NCI-H524 (cell line): ENCODE measurements around the gene GCGR.
A peak's percentile ranks its signal among the peaks of the same experiment; 100 is the strongest.
"Not testable (repeated sequence)": the region's sequence is repeated elsewhere in the genome, so short reads cannot be mapped to it uniquely, and the experiment has no call there.

ENCODE experiments used
- DNase-seq, 2 experiments: peaks; one replicate each; lab custom pipeline; 2025; lab: John Stamatoyannopoulos, UW

GCGR gene

DNA sequence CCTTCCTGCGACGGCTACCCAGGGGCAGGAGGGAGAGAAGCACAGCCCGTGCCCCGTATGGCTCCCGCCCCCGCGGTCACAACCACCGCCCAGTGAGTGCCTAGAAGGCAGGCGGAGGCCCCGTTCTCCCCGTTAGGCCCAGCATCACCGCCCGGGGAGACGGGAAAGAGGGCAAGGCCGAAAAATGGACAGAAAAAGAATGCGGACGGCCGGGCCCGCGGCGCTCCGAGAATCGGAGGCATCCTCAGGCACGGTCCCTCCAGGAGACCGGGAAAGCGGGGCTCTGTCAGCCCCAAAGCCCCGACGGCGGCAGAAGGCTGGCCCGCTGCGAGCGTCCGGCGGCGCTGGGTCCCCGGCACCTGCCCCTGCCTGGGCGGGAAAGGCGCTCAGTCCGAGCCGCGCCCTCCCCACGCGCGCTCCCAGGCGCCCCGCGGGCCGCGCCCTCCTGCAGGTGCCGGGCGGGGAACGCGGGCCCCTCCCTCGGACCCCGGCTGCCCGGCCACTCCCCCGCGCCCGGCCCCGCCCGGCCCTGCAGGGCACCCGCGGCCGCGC is 28.7 kb downstream of the GCGR start:
- DNase-seq = no peak

DNA sequence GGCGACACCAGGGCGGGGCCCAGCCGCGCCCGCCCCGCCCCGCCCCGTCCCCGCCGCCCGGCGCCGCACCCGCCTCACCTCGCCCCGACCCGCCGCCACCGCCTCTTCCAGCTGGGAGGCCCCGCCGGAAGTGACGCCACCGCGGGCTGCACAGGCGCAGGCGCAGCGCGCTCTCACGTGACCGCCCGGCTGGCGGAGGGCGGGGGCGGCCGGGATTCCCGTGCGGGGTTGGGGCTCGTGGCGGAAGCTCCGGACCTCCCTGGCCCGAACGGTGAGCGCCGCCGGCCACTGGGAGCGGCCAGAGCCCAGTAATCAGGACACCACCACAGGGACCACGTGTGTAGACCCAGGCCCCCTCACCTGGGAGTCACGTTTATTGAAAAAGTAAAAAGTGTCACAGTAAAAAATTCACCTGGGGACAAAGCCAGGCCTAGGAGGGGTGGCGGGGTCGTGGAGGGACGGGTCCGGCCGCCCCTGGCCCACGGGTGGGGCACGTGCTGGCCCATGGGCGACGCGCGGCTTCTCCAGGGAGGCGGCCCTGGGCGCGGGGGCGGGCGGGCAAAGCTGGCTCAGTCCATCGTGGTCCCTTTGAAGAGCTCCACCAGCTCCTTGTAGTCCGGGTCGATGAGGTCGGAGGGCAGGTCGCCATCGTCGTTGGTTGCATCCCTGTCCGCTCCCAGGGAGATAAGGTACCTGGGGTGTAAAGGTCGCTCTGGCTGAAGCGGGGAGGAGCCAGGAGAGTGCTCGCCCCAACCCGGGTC is 29.4 kb downstream of the GCGR start, which contains the start of gene MCRIP1:
Gene MCRIP1 (minus strand): TSS at position 132 of the 761 bp plus-strand sequence. CDS start 8,785 bp downstream, outside the sequence.
- DNase-seq = peak; percentile 94 to 97

DNA sequence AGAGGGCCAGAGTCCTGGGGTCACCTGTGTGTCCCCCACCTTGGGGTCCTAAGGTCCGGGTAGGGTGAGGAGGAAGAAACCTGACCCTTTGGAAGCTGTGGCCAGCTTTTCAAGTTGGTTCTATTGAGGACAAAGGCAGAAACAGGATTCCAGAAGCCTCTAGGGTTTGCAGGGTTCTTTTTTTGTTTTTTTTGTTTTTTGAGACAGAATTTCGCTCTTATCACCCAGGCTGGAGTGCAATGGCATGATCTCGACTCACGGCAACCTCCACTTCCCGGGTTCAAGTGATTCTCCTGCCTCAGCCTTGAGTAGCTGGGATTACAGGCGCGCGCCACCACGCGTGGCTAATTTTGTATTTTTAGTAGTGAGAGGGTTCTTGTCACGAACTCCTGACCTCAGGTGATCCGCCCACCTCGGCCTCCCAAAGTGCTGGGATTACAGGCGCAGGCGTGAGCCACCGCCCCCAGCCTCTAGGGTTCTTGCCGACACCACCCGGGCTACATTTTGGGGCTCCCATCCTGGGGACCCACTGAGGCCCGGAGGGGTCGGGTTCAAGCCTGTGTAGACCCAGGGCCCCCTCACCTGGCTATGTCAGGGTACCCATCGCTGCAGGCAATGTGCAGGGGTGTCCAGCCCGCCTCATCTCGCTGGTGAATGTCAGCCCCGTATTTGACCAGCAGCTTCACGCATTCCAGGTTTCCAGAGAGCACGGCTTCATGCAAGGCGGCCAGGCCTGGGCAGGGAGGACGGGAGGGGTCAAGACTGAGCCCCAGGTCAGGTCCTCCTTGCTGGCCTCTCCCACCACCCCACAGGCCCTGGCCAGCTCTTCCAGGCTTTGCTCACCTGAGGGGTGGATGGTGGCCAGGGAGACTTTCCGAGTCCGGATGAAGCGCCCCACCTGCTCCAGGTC is 30.2 kb downstream of the GCGR start:
- DNase-seq = no peak

DNA sequence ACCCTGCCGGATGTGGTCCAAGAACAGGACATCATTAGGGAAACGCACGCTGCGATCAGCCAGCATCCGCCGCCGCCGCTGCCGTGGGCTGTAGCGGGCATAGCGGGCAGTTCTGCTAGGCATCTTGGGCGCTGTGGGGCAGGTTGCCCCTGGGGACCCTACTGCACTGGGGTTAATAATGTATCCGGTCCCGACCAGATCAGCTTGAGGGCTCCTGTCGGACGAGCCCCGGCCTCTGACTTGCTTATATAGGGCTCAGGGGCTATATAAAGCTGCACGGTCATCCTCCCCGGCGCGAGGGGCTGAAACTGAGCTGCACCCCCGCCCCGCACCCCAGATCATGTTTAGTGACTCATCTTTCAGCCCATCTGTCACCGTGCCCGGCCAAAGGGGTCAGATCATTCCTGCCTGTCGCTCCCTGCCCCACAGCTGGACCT is 30.9 kb downstream of the GCGR start, which contains the start of gene PPP1R27:
Gene PPP1R27 (minus strand): TSS at position 220 of the 437 bp plus-strand sequence. CDS start 97 bp downstream, at position 123.
- no peak for DNase-seq

DNA sequence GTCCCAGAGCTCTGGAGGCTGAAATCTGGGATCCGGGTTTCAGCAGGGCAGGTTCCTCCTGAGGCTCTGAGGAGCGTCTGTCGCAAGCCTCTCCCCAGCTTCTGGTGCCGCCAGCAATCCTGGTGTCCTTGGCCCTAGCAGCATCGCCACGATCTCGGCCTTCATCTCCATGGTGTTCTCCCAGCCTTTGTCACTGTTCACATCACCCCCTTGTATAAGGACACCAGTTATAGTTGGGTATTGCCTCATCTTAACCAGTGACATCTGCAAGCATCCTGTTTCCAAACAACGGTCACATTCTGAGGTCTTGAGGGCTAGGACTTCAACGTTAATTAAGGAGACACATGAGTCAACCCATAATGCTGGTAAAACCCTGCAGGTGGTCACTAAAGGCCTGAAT is 33.7 kb downstream of the GCGR start:
- DNase-seq = no peak

DNA sequence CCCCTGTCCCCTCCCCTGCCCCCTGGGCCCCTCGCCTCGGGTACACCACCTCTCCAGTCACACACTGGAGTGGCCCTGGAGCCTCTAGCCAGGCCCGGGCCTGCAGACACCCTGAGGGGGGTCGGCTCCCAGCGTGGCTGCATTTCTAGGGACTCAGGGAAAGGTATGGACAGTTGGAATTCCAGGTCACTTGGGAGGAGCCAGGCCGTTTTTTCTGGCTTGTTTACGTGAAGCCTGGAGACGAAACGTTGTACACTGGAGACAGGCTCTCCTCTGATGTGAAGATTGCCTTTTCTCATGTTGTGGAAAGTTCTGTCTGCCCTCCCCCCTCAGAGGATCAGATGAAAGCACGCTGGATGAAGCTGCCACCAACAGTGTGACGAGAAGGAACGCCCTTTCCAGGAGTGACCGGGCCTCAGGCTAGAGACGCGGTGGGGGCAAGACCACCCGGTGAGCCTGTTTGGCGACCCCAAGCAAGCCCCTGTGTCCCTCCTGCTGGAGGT is 34.9 kb downstream of the GCGR start:
- DNase-seq = no peak

DNA sequence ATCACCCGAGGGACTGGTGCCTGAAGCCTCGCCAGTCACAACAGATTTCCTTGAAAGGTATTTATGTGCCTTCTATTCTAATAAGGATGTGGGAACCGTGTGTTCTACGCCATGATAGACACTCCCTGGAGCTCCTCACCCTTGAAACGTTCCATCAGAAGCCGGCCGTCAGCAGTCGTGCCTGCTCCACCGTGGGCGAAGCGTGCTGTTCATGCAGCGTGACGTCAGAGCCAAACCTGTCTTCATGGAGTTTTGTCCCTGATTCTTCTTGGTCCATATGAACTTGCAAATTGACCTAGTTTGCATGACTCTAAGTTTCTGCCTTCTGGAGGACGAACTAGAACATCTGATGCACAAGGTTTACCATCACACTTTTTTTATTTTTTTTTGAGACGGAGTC is 35.4 kb downstream of the GCGR start:
- DNase-seq = no peak

DNA sequence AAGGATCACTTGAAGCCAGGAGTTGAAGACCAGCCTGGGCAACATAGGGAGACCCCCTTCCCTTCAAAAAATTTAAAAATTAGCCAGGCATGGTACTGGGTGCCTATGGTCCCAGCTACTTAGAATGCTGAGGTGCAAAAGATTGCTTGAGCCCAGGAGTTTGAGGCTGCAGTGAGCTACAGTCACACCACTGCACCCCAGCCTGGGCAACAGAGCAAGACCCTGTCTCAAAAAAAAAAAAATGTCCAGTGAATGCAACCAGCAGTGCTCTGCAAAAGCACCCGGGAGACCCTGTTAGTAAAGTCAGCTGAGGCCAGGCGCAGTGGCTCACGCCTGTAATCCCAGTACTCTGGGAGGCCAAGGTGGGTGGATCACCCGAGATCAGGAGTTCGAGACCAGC is 36.1 kb downstream of the GCGR start:
- not testable (repeated sequence) for DNase-seq

DNA sequence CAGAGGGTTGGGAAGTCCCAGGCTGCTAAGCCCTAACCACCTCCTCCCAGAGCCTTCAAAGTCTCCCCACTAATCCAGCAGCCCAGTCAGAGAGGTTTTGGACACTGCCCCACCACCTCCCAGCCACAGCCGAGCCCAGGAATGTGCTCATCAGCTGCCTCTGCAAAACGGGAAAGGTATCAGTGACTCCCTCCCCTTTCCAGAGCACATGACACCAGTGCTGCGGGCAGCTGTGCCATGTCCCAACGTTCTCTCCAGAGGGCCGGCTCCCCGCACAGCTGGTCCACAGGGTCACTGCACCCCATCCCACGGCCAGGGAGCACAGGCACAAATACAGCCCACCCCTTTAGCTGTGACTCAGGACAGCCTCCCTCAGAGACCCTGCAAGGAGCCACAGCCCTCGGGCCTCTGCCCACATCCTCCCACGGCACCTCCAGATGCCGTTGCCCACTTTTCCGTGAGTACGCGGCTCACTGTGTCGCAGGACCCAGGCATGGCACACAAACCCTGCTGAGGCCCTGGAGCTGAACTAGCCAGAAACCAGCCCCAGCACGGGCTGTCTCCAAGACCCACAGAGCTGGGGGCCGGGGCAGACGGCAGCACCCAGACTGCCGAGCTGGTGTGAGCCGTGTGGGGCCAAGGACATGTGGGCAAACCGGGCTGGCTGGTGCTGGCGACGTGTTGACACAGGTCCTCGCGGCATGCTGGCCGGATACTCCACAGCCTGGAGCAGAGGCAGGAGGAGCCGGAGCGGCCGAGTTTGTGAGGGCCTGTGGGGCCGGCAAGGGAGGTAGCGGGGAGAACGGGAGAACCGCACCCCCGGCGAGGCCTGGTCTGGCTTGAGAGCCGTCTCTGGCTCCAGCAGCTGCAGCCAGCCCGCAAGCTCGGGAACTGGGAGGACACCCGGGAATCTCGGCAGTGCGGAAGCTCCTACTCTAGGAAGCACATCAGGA is 37.2 kb downstream of the GCGR start:
- no peak for DNase-seq

DNA sequence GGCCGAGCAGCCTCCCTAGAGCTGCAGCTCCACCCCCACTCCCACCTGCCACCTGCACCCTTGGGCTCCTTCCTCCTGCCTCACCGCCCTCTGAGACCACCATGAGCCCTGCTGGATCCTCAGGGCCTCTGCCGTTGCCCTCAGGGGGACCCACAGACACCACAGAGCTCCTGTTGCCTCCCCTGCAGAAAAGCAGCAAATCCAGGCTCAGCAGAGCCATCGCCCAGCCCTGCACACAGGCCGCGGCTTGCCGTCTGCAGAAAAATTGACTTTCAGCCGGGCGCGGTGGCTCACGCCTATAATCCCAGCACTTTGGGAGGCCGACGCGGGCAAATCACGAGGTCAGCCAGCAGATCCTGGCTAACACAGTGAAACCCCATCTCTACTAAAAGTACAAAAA is 37.9 kb downstream of the GCGR start:
- no peak for DNase-seq

DNA sequence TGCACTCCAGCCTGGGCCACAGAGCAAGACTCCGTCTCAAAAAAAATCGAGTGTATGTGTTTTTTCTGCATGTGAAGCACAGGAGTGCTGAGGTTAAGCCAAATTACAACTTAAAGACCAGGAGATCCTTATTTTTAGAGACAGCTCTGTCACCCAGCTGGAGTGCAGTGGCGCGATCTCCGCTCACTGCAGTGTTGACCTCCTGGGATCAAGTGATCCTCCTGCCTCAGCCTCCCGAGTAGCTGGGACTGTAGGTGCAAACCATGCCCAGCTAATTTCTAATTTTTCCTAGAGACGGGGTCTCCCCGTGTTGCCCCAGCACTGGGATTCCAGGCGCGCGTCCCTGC is 38.4 kb downstream of the GCGR start:
- no peak for DNase-seq

DNA sequence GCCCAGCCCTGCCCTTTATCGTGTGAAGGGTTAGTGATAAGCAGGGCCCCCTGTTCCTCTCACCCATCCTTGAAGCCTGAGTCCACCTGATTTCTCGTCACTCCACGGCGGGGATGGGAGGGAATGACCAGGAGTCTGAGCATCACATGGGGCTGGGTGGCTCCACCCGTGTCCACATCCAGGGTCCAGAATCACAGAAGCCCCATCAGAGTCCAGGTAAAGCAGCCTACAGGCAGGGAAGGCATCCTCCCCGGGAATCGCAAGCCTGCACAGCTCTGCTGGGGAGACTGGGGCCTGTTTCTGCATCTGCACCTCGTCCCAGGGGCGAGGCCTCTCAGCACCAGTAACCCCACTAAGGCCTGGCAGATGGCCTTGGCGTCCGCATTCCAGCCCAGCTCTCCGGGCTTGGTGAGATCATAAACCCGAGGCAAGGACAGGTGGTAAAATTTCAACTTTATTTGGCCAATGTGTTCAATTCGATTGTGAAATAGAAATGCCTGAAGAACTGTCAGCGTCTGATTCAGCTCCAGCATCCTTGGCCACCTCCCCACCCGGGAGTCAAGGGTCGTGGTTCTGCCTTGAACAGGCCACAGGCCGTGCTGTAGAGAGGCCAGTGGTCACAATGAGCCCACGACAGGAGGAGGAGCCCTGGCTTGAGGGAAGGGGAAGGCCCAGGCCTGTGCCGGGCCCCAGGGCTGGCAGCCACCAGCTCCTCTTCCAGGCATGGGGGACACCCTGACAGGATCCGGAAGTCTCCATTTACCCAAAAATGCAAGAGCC is 39.0 kb downstream of the GCGR start:
- no peak for DNase-seq

DNA sequence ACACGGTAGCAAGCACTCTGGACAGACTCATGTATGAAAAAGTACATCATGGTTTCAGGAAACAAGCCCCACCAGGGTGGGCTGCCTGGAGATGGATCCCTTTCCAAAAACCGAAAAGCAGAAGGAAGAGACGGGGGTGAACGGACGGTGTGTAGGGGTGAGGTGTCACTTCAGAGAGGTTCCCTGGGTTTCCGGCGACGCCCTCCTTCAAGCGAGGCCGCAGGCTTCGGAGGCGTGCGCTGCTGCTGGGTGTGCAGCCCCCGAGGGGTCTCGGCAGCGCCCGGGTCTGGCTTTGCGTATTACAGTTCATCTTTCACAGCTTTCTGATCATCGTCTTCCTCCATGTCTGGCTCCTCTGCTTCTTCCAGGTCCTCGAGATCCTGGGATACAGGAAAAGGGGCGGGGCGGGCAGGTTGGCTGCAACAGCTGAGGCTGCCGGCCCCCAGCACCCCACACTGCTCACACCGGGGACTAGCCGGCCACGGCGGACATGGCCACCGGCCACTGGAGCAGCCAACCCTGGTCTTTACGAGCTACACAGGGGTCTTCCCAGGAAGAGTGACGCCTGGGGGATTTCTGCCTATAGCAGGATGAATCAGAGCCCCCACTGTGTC is 39.9 kb downstream of the GCGR start:
- no peak for DNase-seq

DNA sequence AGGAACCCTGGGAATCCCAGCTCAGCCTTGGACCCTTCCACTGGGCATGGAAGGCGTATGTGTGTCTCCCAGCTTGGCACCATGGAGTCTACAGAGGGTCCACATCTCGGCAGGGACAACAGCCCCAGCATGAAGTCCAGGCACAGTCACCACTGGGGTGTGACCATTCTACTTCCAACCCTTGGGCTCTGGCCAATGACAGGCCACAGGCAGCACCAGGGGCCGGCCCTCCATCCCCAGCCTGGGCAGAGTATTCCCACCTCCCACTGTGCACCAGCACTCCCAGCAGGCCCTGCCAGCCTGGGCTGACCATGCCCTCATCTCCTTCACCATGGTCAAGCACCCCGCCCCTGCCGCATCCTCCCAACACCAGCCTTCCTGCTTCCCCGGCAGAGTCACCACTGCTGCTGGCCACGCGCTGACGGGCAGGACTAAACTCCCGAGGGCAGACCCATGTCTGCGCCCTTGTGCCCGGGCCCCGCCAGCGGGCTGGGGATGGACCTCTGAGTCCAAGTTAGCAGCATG is 40.4 kb downstream of the GCGR start:
- DNase-seq = no peak

DNA sequence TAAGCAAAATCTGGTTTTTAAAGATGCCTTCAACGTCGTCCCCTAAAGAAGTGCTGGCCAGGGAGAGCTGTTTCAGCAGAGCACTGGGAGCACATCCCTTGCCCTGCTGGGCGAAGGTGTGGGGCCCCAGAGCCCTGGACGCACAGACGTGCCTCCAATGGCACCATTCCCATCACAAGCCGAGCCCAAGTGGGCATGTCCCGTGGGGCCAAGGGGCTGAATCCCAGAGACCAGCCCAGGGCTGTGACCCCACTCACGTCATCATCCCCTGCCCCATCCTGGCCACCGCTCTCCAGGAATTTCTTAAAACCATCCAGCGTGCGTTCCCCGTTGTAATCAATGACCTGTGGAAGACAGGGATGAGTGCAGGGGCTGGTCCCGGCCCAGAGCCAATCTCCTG is 40.9 kb downstream of the GCGR start:
- DNase-seq = no peak

DNA sequence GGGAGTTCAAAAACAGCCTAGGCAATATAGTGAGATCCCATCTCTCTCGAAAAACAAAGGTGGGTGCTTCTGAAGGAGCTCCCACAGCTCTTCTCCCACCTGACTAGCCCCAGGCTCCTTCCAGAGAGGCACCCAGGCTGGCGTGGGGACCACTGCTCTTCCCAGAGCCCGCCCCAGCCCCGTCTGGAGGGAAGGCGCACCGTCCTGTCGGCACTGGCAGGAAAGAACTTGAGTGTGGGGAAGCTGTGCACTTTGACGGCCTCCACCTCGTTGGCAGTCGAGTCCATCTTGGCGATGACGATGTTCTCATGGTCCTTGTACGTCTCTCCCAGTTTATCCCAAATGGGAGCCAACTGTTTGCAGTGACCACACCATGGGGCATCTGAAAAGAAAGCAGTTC is 41.4 kb downstream of the GCGR start:
- no peak for DNase-seq

DNA sequence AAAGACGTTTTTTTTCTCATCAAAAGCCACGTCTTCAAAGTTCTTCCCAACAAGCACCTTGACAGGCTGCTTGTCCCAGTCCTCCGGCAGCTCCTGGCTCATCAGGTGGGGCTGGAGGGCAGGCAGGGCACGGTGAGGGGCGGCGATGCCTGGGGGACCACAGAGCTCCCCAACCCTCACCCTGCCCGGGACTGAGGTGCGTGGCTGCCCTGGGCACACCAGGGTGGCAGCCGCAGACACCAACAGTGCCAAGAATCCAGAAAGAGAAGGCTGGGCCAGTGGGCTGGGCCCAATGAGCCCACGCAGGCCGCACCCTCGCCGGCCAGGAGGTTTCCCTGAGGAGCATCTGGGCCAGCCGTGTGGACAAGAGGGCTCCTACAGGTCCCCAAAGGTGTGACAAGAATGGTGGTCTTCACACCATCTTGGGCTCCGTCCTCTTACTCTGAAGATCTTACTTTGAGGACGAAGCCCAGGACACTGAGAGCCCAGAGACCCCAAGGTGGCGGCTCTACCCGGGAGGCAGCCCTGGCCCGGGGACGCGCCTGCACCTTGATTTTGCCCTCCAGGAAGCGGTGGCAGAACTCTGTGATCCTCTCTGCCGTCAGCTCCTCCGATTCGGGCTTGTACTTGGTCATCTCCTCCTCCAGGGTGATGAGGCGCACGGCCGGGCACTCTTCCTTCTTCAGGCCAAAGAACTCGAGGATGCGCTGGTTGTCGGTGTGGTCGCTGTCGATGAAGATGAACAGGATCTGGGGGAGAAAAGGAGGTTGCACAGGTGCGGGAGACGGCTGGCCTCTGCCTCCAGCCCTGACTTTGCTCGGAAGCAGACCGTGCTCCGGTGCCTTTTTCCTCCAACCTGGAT is 42.2 kb downstream of the GCGR start:
- no peak for DNase-seq

DNA sequence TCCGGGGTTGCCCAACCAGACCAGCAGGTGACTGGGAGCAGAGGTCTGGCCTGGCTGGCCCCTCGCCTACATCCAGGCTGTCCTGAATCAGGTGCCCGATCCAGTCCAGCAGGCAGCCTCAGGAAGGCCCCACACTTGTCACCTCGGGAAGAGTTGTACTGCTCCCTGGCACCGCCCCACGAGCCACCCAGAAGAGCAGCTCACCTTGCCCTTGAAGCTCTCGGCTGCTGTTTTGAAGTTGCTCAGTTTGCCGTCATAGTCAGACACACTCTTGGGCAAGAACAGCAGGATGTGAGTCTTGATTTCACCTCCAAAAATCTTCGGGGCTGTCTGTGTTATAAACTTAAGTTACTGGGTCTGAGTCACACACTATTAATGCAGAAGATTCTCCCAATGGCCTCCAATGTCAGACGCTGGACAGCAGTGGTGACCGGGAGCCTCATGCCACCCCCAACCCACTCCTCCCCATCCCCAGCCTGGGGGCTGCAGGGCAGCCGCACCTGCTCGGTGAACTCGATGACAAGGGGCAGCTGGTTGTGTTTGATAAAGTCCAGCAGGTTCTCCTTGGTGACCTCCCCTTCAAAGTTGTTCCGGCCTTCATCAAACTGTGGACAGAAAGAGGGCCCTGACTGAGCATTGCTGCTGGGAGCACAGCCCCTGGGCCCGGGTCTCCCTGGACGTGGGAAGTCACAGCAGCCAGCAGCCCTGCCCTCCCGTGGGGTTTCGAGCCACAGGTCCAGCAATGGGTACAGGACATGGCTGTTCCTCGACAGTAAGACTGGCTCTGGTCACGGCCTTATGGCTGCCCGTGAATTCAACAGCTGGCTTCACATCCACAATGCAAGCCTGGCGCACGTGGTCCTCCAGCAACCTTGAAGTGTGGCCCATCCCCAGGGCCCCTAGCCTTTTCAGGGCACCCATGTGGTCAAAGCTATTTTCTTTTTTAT is 43.1 kb downstream of the GCGR start:
- DNase-seq = no peak
